WERI-Rb-1 (cell line): ENCODE measurements around the gene TRPV4.

Experiments
- DNase-seq: peaks from one replicate; pipeline ENCODE4 v3.0.0-alpha.2; 2020
- H3K27ac ChIP-seq: fragments of 250-450 bp; sonication (Bioruptor Pico); 2 replicates; pipeline ENCODE4 v1.5.1; 2020; ENCODE audit warnings: mild to moderate bottlenecking, moderate library complexity
- H3K27me3 ChIP-seq: fragments of 250-450 bp; sonication (Bioruptor Pico); 2 replicates; pipeline ENCODE4 v1.5.1; 2021; ENCODE audit warnings: mild to moderate bottlenecking, low read depth, moderate library complexity; ENCODE audit not compliant: insufficient read depth, severe bottlenecking
- H3K36me3 ChIP-seq: fragments of 250-450 bp; sonication (Bioruptor Pico); 2 replicates; pipeline ENCODE4 v1.5.1; 2020; ENCODE audit warnings: mild to moderate bottlenecking, moderate library complexity
- H3K4me3 ChIP-seq: 2 replicates; pipeline ENCODE4 v1.5.1; 2011; ENCODE audit warnings: low read depth, mild to moderate bottlenecking, control low read depth, low read length
- H3K9me3 ChIP-seq: fragments of 250-450 bp; sonication (Bioruptor Pico); 2 replicates; pipeline ENCODE4 v1.5.1; 2021; ENCODE audit warnings: mild to moderate bottlenecking, moderate library complexity; ENCODE audit not compliant: severe bottlenecking
- CTCF ChIP-seq: IDR thresholded peaks from 2 replicates; pipeline ENCODE4 v1.5.1; 2011; ENCODE audit warnings: low read depth, mild to moderate bottlenecking, control low read depth, inconsistent platforms, low read length

Gene TRPV4

DNA sequence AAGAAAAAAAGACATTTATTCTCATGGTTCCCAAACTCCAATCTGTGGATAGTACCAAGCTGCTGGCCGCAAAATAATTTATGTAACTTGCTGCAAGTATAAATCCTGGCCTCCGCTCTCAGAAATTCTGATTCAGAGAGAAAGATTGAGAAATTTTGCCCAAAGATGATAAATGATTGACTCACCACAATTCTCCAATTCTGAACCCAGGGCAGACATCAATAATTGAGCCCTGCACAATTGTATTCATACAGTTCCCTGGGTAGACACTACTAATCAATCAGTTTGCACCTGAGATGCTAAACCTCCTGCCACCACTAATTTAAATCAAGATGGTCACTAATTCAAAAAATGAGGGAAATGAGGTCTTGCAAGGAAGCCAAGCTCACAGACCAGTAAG is 38.2 kb downstream of the TRPV4 start:
- peaks cover 2% of the 10 kb centered on the region for H3K9me3 ChIP-seq
- TF ChIP-seq CTCF, result no peak
- no peak overlapping the region for H3K27ac ChIP-seq
- H3K36me3 ChIP-seq, result no peaks in the 10 kb centered on the region
- H3K27me3 ChIP-seq, result no peaks in the 10 kb centered on the region
- H3K4me3 ChIP-seq, result no peak overlapping the region
- no peak for DNase-seq

- Histone ChIP-seq H3K27me3 (no peaks in the 10 kb centered on the region), H3K4me3 (no peak overlapping the region), H3K36me3 (no peaks in the 10 kb centered on the region), H3K27ac (no peak overlapping the region), H3K9me3 (peaks cover 2% of the 10 kb centered on the region)
- no peak for TF ChIP-seq CTCF
- no peak for DNase-seq
These were observed 39.2 kb downstream of the TRPV4 start for GRCh38 chr12:109793826-109794501.

DNA sequence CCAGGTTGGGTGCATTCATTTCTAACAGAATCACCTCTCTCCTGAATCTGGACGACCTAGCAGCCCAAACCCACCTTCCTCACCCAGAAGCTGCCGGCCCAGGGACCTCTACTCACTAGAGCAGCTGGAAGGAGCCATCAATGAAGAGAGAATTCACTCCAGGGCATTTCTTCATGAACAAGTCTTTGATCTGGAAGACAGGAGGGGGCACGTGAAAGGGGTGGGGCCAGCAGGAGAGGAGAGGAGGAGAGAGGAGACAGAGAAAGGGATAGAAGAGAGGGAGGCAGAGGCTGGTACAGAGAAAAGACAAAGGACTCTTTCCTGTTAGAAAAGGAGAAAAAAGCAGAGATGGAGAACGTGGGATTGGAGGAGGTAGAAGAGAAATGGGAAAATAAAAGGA is 39.8 kb downstream of the TRPV4 start:
- Histone ChIP-seq H3K27ac (no peak overlapping the region), H3K36me3 (no peaks in the 10 kb centered on the region), H3K27me3 (no peaks in the 10 kb centered on the region), H3K4me3 (no peak overlapping the region), H3K9me3 (peaks cover 2% of the 10 kb centered on the region)
- DNase-seq, result no peak
- no peak for TF ChIP-seq CTCF

DNA sequence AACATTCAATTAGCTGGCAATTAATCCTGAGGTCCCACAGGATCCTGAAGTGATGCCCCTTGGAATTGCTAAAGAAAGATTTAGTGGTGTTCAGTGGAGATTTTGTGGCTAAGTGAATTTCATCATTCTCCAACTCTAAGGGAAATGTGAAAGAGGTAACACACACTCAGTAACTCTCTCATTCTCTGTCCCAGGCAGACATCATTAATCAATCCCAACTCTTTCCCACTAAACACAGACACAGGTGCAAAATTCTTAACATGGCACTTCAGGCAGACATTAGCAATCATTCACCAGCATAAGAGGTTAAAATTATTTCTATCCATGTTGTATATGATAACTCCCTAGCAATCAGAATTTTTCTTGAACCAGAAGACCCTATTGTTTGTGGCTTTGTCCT is 40.2 kb downstream of the TRPV4 start:
- TF ChIP-seq CTCF, result no peak
- peaks cover 2% of the 10 kb centered on the region for H3K9me3 ChIP-seq
- DNase-seq, result no peak
- no peaks in the 10 kb centered on the region for H3K27me3 ChIP-seq
- H3K27ac ChIP-seq, result no peak overlapping the region
- H3K4me3 ChIP-seq, result no peak overlapping the region
- no peaks in the 10 kb centered on the region for H3K36me3 ChIP-seq

- Histone ChIP-seq H3K27me3 (no peaks in the 10 kb centered on the region), H3K36me3 (no peaks in the 10 kb centered on the region), H3K9me3 (peaks cover 2% of the 10 kb centered on the region), H3K27ac (no peak overlapping the region), H3K4me3 (no peak overlapping the region)
- no peak for TF ChIP-seq CTCF
- DNase-seq, result no peak
These were observed 43.6 kb downstream of the TRPV4 start for GRCh38 chr12:109789526-109790048.

- no peak for DNase-seq
- H3K36me3 ChIP-seq, result no peaks in the 10 kb centered on the region
- H3K4me3 ChIP-seq, result no peak overlapping the region
- H3K27me3 ChIP-seq, result no peaks in the 10 kb centered on the region
- H3K27ac ChIP-seq, result no peak overlapping the region
- no peaks in the 10 kb centered on the region for H3K9me3 ChIP-seq
- TF ChIP-seq CTCF, result no peak
These were observed 46.4 kb downstream of the TRPV4 start for GRCh38 chr12:109786799-109787198.
